ENCODE results near the gene CCL19.
"Not testable (repeated sequence)": the region's sequence is repeated elsewhere in the genome, so short reads cannot be mapped to it uniquely, and the experiment has no call there.

Gene CCL19

DNA sequence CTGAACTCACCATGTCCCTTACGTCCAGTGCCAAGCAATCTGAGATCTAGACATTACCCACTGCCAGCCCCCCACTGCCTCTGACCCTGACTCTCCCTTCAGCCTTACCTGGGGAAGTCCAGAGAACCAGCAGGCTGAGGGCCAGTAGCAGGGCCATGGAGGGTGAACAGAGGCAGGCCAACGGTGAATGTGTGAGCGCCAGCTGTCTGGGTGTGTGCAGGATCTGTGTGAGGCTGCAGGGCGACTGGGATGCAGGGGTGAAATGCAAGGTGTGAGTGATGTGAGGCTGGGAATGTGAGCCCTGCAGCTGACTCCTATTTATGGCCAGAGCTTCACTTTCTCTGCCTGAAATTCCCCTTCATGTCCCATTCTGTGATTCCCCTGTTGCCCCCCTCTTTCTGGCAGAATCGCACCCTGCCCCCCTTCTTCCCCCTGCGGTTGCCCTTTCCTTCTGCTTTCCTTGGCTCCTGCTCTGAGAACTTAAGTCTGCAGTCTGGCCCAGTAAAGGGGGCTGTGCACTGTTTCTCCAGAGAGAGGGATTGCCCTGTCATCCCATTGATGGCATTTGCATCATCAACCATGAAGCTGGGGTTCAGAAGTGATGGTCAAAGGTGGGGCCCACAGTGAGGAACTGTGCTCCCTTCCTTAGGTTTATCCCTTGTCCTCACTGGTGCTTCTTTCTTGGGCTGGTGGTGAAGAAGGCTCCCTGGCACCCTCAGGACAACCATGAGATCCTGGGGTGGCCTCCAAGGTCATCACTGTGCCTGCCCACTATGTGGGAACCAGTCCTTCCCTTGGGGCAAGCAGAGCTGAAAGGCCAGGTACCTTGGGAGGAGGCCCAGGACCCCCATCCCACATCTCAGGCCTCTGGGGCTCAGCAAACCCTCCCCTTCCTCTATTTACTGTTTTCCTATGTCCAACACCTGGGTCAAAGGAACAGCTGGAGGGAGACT is at the start of gene CCL19:
CCL19 (minus strand) TSS at position 294 of the 953 bp plus-strand sequence; CDS start at position 157, 137 bp downstream.
- peak; percentile 13 for DNase-seq (ENCODE audit: low read depth, low spot score)

DNA sequence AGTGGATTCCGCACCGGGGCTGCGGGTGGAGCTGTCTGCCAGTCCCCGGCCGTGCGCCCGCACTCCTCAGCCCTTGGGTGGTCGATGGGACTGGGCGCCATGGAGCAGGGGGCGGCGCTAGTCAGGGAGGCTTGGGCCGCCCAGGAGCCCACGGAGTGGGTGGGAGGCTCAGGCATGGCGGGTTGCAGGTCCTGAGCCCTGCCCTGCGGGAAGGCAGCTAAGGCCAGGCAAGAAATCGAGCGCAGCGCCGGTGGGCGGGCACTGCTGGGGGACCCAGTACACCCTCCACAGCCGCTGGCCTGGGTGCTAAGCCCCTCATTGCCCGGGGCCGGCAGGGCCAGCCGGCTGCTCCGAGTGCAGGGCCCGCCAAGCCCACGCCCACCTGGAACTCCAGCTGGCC is 49.1 kb upstream of the CCL19 start:
- not testable (repeated sequence) for DNase-seq (ENCODE audit: low read depth, low spot score)

DNA sequence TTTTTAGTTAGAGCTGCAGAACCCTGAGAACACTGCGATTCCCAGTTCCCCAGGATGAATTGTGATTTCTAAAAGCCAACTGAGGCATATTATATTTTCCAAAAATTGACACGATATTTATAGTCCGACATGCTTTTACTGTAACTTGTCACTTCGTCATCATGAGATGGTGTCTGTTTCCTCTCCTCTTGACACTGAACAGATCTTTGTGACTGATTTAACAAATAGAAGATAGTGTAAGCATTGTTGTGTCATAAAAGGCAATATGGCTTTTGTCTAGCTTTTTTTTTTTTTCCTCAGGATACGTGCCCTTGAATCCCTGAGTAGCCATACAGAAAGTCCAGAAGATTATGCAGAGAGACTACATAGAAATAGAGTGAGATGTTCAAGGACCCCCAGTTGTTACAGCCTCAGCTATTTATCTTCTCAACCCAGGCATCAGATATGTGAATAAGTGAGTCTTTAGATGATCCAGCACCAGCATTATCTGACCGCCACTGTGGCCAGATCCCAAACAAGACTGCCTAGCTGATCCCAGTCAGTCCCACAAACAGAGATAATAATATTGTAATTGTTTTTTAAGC is 46.7 kb upstream of the CCL19 start:
- DNase-seq (ENCODE audit: low read depth, low spot score), result no peak

DNA sequence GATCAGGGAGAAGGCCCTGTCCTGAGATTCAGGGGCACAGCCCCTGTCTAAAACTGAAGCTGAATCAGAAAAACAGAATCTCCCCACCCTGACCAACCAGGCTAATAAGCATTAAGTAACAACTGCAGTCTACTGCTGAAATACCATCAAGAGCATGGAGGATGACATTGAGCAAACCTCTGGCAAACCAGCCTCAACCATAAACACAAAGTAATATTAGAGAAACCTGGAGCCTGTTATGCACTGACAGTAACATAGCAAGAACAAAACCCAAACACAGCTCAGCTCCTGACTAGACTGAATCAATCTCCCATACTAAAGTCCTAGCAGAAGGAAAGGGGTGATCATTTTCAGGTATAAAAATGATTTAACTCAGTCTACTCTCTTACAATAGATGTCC is 43.6 kb upstream of the CCL19 start:
- DNase-seq (ENCODE audit: low read depth, low spot score), result no peak

DNA sequence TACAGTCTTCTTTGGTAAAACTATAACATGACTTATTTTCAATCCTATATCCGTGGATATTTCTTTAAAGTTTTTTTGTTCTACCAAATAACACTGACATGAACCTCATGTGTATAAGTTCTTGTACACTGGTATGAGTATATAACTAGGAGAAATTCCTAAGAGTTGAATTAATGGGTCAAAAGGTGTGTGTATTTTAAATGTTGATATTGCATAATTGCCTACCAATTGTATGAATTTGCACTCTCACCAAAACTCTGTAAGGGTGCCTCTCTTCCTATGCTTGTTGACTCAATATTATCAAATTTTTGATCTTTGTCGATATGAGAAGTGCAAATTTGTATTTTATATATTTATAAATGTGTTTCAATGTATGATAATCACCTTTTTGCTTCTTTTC is 41.8 kb upstream of the CCL19 start:
- no peak for DNase-seq (ENCODE audit: low read depth, low spot score)

DNA sequence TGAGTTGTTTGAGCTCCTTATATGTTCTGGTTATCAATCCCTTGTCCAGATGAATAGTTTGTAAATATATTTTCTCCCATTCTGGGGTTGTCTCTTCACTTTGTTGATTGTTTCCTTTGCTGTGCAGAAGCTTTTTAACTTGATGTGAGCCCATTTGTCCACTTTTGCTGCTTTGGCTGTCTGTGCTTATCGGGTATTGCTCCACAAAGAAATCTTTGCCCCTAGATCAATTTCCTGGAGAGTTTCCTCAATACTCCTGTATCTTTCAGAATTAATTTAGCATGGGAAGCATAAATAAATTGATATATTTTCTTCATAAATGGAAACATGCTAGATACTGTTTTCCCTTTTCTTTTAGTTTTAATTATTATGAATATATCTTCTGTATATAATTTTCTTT is 41.4 kb upstream of the CCL19 start:
- DNase-seq (ENCODE audit: low read depth, low spot score), result no peak

DNA sequence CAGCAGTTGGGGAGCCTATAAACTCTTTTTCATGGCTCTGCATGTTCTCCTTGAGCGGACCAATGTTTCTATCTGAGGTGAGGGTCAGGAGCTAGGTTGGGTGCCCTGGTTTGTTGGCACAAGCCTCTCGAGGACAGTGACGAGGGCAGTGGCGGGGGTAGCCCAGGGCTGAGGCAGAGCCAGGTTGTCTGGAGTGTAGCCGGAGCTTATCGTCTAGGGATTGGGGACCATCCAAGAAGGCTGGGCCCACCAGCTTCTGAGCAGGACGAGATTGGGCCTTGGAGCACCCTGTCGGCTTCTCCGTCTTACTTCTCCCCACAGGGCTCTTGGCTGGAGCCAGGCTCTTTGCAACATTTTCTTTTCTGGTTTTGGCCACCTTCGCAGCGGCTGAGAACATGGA is 32.1 kb upstream of the CCL19 start:
- no peak for DNase-seq (ENCODE audit: low read depth, low spot score)

DNA sequence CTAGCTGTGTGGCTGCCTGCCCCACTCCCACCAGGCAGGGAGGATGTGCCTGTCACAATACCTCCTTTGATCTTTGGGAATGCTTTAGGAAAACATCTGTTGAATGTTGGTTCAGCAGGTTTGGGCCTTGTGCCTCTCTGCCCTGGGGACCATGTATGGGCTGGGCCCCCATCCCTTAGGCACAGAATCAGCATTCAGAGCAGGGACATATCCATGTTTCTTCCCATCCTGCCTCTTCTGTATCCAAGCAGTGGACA is 28.6 kb upstream of the CCL19 start:
- not testable (repeated sequence) for DNase-seq (ENCODE audit: low read depth, low spot score)

DNA sequence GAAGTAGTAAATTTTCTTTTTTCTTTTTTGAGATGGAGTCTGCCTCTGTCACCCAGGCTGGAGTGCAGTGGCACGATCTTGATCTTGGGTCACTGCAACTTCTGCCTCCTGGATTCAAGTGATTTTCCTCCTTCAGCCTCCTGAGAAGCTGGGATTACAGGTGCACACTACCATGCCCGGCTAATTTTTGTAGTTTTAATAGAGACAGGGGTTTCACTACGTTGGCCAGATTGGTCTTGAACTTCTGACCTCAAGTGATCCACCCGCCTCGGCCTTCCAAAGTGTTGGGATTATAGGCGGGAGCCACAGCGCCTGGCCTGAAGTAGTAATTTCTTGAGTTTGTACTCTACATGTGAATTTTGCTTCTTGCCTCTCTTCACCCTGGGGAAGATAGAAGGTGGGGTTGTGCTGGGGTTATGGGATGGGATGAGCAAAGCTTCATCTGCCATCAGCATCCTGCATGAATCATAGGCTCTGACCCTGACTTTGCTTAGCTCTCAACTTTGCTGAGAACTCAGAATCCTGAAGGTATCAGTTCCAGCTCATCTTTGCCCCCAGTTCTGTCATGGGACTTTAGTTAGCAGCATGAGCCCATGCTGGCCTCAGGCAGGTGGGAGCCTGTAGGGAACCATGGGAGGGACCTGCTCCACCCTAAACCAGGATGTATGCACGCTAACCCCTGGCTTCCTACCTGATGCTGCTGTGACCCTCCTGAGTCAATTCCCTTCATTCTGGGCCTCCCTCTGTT is 28.1 kb upstream of the CCL19 start:
- no peak for DNase-seq (ENCODE audit: low read depth, low spot score)

DNA sequence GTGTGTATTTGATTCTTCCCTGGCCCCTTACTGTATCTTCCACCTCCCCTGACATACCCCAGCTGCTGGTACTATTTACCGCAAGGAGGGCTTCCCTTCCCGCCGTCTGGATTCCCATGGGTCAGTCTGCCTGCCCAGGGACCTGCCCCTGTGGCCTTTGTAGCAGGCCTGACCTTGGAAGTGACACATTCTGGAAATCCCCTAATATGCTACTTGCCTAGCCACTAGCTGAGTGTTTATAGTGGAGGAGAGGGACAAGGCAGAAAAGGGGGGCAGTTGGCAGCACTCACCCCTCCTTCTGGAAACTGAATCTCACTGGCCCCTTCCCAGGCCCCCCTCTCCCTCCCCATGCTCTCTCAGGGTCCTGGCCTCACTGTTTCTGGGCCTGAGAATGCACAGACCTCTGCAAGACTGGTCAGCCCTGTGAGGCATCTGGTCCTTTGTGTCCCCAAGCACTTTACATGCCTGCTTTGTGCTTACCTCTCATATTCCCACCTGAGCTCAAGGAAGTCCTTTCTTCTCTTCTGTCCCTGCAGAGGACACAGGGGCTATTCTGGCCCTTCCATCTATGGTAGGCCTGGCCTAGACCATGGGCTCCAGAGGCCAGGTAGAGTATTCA is 27.0 kb upstream of the CCL19 start:
- DNase-seq (ENCODE audit: low read depth, low spot score), result no peak

DNA sequence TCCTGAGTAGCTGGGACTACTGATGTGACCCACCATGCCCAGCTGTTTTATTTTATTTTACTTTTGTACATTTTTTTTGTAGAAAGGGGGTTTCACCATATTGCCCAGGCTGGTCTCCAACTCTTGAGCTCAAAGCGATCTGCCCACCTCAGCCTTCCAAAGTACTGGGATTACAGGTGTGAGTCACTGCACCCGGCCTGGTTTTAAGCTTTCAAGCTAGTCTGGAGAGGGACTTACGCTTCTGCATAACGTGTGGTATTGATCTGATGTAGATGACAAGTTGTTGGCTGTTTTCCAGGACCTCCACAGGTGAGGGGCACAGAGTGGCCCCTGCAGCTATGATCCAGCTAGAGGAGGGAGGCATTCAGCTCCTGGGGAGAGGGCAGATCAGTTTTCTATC is 25.6 kb upstream of the CCL19 start:
- no peak for DNase-seq (ENCODE audit: low read depth, low spot score)

DNA sequence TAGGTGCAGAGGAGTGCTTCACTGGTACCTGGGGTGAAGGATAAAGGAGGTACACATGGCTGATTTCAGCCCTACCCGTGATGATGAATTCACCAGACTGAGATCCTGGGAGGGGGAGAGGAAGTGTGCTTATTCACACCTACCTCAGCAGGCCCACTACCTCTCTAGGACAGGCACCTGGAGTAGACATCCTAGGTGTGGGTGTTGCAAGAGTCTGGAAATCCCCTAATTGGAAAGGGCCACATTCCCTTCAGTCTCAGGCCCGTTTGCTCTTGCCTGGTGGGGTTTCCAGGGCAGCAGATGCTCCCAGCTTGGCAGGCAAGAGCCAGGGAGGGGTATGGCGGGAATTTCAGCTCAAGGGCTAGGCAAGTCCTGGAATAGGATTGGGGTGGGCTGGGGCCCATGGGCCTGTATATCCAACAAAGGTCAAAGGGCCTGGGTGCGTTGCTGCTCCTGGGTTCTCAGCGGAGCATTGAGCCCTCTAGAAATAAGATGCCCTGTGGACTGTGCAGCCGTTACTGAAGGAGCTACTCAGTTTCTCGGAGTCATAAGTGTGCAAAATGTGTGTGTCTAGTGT is 24.7 kb upstream of the CCL19 start:
- DNase-seq (ENCODE audit: low read depth, low spot score), result no peak

DNA sequence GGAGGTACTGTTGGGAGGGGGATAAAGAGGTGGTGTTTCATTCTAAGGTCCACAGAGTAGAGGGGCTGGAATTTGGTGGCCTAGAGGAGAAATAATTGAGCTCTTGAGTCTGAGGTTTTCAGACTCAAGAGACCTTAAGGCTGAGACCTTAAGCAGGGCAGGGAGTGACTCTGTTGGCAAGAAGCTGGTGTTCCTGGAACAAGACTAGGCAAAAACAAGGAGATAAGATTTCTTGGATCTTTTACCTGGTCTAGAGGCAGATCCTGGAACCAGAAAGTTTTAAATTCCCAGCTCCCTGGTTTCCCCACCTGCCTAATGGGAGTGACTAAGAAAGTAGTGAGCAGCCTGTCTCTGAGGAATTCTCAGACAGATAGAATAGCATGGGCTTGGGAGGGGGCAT is 22.9 kb upstream of the CCL19 start:
- no peak for DNase-seq (ENCODE audit: low read depth, low spot score)

DNA sequence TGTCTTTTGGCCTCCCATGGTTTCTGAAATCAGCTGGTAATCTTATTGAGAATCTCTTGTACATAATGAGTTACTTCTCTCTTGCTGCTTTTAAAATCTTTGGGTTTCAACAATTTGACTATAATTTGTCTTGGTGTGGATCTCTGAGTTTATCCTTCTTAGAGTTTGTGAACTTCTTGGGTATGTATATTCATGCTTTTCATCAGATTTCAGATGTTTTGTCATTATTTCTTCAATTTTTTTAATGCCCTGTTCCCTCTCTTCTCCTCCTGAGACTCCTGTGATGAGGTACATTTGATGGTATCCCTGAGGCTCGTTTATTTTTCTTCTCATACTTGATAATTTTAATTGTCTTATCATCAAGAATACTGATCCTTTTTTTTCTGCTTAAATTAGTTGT is 21.1 kb upstream of the CCL19 start:
- DNase-seq (ENCODE audit: low read depth, low spot score), result no peak

DNA sequence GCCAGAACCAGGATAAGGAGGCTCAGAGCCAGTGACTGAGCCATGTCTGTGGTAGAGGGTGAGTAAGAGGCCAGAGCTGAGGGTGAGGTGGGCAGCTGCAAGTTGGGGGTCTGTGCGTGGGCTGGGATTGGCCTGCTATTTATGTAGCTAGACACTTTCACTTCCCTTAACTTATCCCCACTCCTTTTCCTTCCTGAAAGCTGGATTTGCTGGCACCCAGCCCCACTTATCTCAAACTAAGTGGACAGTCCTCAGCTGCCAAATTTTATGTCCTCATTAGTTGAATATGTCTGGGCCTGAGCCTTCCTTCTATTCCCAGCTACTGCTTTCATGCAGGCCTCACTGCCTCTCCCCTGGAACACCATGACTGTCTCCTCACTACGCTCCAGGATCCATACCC is 18.9 kb upstream of the CCL19 start, which contains the start of gene CCL21:
CCL21 (minus strand) TSS at position 114 of the 400 bp plus-strand sequence; CDS start at position 44, 70 bp downstream.
- peak; percentile 13 for DNase-seq (ENCODE audit: low read depth, low spot score)

DNA sequence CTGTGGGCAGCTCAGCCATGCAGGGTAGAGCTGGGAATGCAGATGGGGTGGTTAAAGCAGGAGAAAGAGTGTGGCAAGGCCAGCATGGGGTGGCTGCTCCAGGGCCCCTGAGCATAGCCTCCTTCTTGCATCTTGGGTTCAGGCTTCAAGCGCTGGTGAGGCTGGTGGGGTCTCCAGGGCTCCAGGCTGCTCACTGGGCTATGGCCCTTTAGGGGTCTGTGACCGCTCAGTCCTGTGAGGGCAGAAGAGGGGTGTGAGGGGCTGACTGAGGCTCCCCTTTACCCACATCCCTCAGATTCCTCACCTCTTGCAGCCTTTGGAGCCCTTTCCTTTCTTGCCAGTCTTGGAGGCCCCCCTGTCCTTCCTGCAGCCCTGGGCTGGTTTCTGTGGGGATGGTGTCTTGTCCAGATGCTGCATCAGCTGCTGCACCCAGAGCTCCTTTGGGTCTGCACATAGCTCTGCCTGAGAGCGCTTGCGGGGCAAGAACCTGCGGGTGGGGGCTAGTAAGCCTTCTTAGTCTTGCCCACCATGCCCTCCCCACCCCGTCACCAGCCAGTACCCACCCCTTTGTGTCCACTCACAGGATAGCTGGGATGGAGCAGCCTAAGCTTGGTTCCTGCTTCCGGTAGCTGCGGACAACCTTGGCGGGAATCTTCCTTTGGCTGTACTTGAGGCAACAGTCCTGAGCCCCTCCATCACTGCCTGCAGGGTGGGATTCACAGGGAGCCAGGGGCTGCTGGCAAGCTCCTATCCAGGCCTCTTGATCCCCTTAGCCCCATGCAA is 18.3 kb upstream of the CCL19 start:
- DNase-seq (ENCODE audit: low read depth, low spot score), result no peak

DNA sequence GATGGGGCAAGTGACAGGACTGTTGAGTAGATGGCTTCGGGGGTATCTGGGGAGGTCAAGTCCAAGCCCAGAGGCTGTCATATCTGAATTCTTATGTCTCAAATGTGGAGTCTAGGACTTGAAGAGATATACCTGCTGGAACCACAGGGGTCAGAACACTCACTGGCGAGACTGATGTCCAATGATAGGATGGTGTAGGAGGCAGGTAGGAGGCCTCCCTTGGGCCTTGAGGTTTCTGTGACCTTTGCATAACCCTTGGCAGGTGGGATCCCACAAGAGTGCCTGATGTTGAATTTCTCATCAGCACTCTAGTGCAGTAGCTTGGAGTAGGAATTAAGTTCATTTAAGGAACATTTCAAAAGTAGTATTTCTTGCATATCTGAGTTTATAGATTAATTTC is 16.1 kb upstream of the CCL19 start:
- no peak for DNase-seq (ENCODE audit: low read depth, low spot score)

DNA sequence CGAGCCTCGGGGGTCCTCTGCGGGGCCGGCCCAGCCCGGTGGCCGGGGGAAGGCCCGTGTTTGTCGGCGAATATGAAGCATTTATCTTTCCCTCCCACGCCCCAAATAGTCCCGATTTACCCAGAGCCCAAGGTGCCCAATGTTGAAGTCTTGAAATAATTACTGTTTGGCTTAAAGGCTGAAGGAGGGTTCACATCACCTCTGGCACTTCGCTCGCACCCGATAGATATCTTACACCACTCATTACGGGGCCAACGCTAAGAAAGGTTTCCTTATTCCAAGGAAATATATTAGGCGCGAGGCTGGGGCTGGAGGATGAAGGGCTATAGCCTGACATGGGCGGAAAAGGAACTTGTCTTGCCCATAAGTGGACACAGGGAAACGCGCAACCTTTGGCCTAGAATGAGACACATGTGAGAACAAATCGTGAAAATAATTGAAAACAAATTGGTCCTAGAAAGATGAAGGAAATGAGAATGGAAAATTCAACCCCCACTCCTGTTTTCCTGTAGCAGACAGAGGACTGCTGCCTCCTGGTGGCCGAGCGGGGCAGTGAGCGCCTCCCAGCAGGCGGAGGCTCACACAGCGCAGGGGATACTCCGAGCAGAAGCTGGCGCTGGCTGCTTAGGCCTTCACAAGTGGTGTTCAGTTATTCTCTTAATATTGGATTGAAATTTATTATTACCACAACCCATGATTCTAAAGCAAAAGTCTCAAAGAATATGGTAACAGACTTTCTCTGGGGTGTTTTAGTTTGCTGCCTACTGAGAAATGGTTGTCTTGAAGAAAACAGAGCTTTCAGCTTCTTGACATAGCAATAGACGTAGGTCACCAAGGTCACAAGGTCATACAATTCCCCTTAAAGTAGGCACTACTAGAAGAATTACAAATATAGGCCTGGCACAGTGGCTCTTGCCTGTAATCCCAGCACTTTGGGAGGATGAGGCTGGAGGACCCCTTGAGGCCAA is 11.0 kb upstream of the CCL19 start:
- DNase-seq (ENCODE audit: low read depth, low spot score), result peak; percentile 92

DNA sequence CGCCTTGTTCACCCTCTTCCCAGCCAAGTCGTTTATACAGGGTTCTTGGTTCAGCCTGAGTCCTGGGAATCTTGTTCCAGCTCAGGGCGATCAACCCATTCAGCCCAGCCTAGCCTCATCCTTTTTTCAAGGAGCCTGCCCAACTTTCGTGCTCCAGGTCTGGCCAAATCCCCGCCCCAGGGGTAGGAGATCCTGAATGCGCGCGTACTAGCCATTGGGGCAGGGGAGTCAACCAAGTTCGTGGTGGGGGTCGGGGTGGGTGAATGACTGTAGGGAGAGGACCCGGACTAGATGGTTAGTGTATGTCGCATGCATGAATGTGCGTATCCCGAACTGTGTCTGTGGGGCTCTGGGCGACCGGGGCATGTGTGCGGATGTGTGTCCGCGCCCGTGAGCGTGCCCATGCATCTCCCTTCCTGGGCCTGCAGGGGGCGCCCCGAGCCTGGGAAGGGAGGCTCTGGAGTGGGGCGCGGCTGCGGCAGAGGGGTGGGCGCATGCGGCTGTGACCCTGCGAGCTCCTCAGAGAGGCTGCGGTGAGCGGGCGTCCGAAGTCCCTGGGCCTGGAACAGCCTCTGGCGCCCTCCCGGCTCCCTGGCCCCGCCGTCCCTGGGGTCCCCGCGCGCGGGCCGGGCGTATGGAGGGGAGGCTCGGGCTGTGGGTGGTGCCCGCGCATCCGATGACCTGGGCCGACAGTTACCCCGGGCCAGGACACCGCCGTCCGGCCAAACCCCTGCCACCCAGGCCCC is 10.1 kb upstream of the CCL19 start:
- DNase-seq (ENCODE audit: low read depth, low spot score), result peak; percentile 84

All from astrocyte of the hippocampus (primary cell).